Kidney tubule cell (primary cell): ENCODE data around the gene SRP14.

ENCODE experiments used
- DNase-seq: peaks from one replicate; pipeline ENCODE4 v3.0.0-alpha.2; 2018; ENCODE audit warnings: low spot score

SRP14 gene

GRCh38 chr15:40067921-40068624 is 29.1 kb upstream of the SRP14 start:
- DNase-seq: peak; percentile 41

GRCh38 chr15:40066589-40066988 is 27.6 kb upstream of the SRP14 start:
- no peak for DNase-seq

- no peak for DNase-seq
Observed at GRCh38 chr15:40065166-40065565, 26.2 kb upstream of the SRP14 start.

GRCh38 chr15:40064231-40064894 is 25.4 kb upstream of the SRP14 start:
- peak; percentile 58 for DNase-seq

GRCh38 chr15:40063563-40064011 is 24.6 kb upstream of the SRP14 start:
- peak; percentile 81 for DNase-seq

GRCh38 chr15:40062816-40063562 is 24.0 kb upstream of the SRP14 start:
- DNase-seq: no peak

GRCh38 chr15:40061212-40061901 is 22.4 kb upstream of the SRP14 start:
- no peak for DNase-seq

- DNase-seq: no peak
Observed at GRCh38 chr15:40060236-40060961, 21.4 kb upstream of the SRP14 start.

GRCh38 chr15:40059821-40060220 is 20.8 kb upstream of the SRP14 start:
- no peak for DNase-seq

GRCh38 chr15:40058476-40059140 is 19.6 kb upstream of the SRP14 start:
- DNase-seq: no peak

- no peak for DNase-seq
Observed at GRCh38 chr15:40055576-40056293, 16.8 kb upstream of the SRP14 start.

GRCh38 chr15:40054855-40055575 is 16.0 kb upstream of the SRP14 start:
- peak; percentile 82 for DNase-seq

- DNase-seq: no peak
Observed at GRCh38 chr15:40054605-40054854, 15.5 kb upstream of the SRP14 start.

GRCh38 chr15:40053831-40054604 is 15.0 kb upstream of the SRP14 start:
- no peak for DNase-seq

- no peak for DNase-seq
Observed at GRCh38 chr15:40053079-40053830, 14.3 kb upstream of the SRP14 start.

GRCh38 chr15:40052604-40053003 is 13.6 kb upstream of the SRP14 start:
- DNase-seq: peak; percentile 92

- no peak for DNase-seq
Observed at GRCh38 chr15:40051616-40052415, 12.8 kb upstream of the SRP14 start.
